H9 (cell line): ENCODE measurements around the gene MAEA. TPM values are rescaled to one million over a fixed set of nuclear protein-coding genes. Genes with fewer than 3 reads are reported as not detected.

Experiments
- DNase-seq: peaks from one replicate; pipeline ENCODE4 v3.0.0-alpha.2; 2017
- H2AFZ ChIP-seq: one replicate; pipeline ENCODE4 v1.6.1; 2013; ENCODE audit warnings: mild to moderate bottlenecking, low read length, control low read depth, moderate library complexity
- H2AK5ac ChIP-seq: 2 replicates; pipeline ENCODE4 v1.6.1; 2013; ENCODE audit warnings: low read length, control low read depth, mixed read lengths; ENCODE audit not compliant: insufficient read length
- H2BK120ac ChIP-seq: one replicate; pipeline ENCODE4 v1.6.1; 2013; ENCODE audit warnings: low read depth, mild to moderate bottlenecking, low read length, control low read depth, inconsistent platforms; ENCODE audit not compliant: poor library complexity, severe bottlenecking
- H2BK12ac ChIP-seq: 2 replicates; pipeline ENCODE4 v1.6.1; 2013; ENCODE audit warnings: low read length, control low read depth, mixed read lengths, low read depth; ENCODE audit not compliant: insufficient read length
- H2BK15ac ChIP-seq: 2 replicates; pipeline ENCODE4 v1.6.1; 2013; ENCODE audit warnings: low read depth, low read length, control low read depth
- H2BK20ac ChIP-seq: one replicate; pipeline ENCODE4 v1.6.1; 2013; ENCODE audit warnings: low read depth, mild to moderate bottlenecking, low read length, control low read depth, inconsistent platforms; ENCODE audit not compliant: poor library complexity, severe bottlenecking
- H2BK5ac ChIP-seq: 2 replicates; pipeline ENCODE4 v1.6.1; 2013; ENCODE audit warnings: low read length, control low read depth, mixed read lengths; ENCODE audit not compliant: insufficient read length
- H3K14ac ChIP-seq: 2 replicates; pipeline ENCODE4 v1.6.1; 2013; ENCODE audit warnings: low read length, control low read depth; ENCODE audit not compliant: insufficient read depth
- H3K18ac ChIP-seq: 2 replicates; pipeline ENCODE4 v1.6.1; 2013; ENCODE audit warnings: low read depth, mild to moderate bottlenecking, mixed read lengths, low read length, control low read depth; ENCODE audit not compliant: insufficient read length
- H3K23ac ChIP-seq: 2 replicates; pipeline ENCODE4 v1.6.1; 2013; ENCODE audit warnings: low read length, control low read depth, mixed read lengths, low read depth; ENCODE audit not compliant: insufficient read length
- H3K23me2 ChIP-seq: 2 replicates; pipeline ENCODE4 v1.6.1; 2013; ENCODE audit warnings: low read depth, mild to moderate bottlenecking, mixed read lengths, low read length, control low read depth; ENCODE audit not compliant: insufficient read length, poor library complexity, severe bottlenecking
- H3K27ac ChIP-seq: 2 replicates; pipeline ENCODE4 v1.5.1; 2013; ENCODE audit warnings: low read length, control low read depth, mixed read lengths, low read depth; ENCODE audit not compliant: insufficient read length
- H3K27me3 ChIP-seq: 2 replicates; pipeline ENCODE4 v1.6.1; 2013; ENCODE audit warnings: low read length, control low read depth, inconsistent platforms; ENCODE audit not compliant: insufficient read depth
- H3K4ac ChIP-seq: 2 replicates; pipeline ENCODE4 v1.6.1; 2013; ENCODE audit warnings: low read depth, mild to moderate bottlenecking, control low read depth, inconsistent platforms, low read length, moderate library complexity
- H3K4me1 ChIP-seq: 2 replicates; pipeline ENCODE4 v1.6.1; 2013; ENCODE audit warnings: low read length, control low read depth, inconsistent platforms; ENCODE audit not compliant: insufficient read depth
- H3K4me2 ChIP-seq: 2 replicates; pipeline ENCODE4 v1.6.1; 2013; ENCODE audit warnings: low read length, control low read depth, mixed read lengths; ENCODE audit not compliant: insufficient read length, insufficient read depth
- H3K56ac ChIP-seq: 2 replicates; pipeline ENCODE4 v1.6.1; 2013; ENCODE audit warnings: low read depth, mild to moderate bottlenecking, mixed read lengths, low read length, control low read depth; ENCODE audit not compliant: insufficient read length
- H3K79me1 ChIP-seq: 2 replicates; pipeline ENCODE4 v1.6.1; 2013; ENCODE audit warnings: low read depth, mild to moderate bottlenecking, moderate library complexity, low read length, control low read depth, inconsistent platforms; ENCODE audit not compliant: insufficient read depth, poor library complexity, severe bottlenecking
- H3K79me2 ChIP-seq: 2 replicates; pipeline ENCODE4 v1.6.1; 2013; ENCODE audit warnings: low read length, control low read depth, inconsistent platforms; ENCODE audit not compliant: insufficient read depth
- H3K9ac ChIP-seq: 2 replicates; pipeline ENCODE4 v1.6.1; 2013; ENCODE audit warnings: low read length, control low read depth, mixed read lengths; ENCODE audit not compliant: insufficient read length; ENCODE audit errors: extremely low read depth
- H3K9me3 ChIP-seq: one replicate; pipeline ENCODE4 v1.6.1; 2013; ENCODE audit warnings: low read depth, low read length, inconsistent platforms; ENCODE audit not compliant: control insufficient read depth
- H3T11ph ChIP-seq: one replicate; pipeline ENCODE4 v1.6.1; 2013; ENCODE audit warnings: mild to moderate bottlenecking, low read length, control low read depth, inconsistent platforms
- H4K20me1 ChIP-seq: one replicate; pipeline ENCODE4 v1.6.1; 2013; ENCODE audit not compliant: control insufficient read depth, insufficient read length, insufficient read depth
- H4K5ac ChIP-seq: 2 replicates; pipeline ENCODE4 v1.6.1; 2013; ENCODE audit warnings: low read depth, mild to moderate bottlenecking, mixed read lengths, low read length, control low read depth; ENCODE audit not compliant: insufficient read length
- H4K8ac ChIP-seq: replicated peaks from 2 replicates; pipeline ENCODE4 v1.6.1; 2013; ENCODE audit warnings: low read length, control low read depth, mixed read lengths, low read depth; ENCODE audit not compliant: insufficient read length
- H4K91ac ChIP-seq: 2 replicates; pipeline ENCODE4 v1.6.1; 2013; ENCODE audit warnings: low read depth, mild to moderate bottlenecking, moderate library complexity, mixed read lengths, low read length, control low read depth; ENCODE audit not compliant: insufficient read length
- H3K27ac Mint-ChIP-seq, 3 experiments: 2 replicates in 2 of 3; 3 replicates in 1 of 3; pipeline ENCODE4 v1.8.0; 2020 to 2021; ENCODE audit warnings: mixed read lengths in 3 of 3, mild to moderate bottlenecking in 1 of 3, moderate library complexity in 1 of 3
- H3K27me3 Mint-ChIP-seq: 2 replicates; pipeline ENCODE4 v1.8.0; 2021; ENCODE audit warnings: low read depth, mild to moderate bottlenecking, moderate library complexity, mixed read lengths
- H3K36me3 Mint-ChIP-seq, 3 experiments: 2 replicates in 2 of 3; 3 replicates in 1 of 3; pipeline ENCODE4 v1.8.0; 2020 to 2021; ENCODE audit warnings: low read depth in 3 of 3, mixed read lengths in 3 of 3; ENCODE audit not compliant: insufficient read depth in 1 of 3
- H3K4me1 Mint-ChIP-seq, 2 experiments: 2 replicates each; pipeline ENCODE4 v1.8.0; 2020; ENCODE audit warnings: mixed read lengths in 2 of 2
- H3K4me3 Mint-ChIP-seq, 2 experiments: 2 replicates in 1 of 2; 3 replicates in 1 of 2; pipeline ENCODE4 v1.8.0; 2020 to 2021; ENCODE audit warnings: mild to moderate bottlenecking in 2 of 2, mixed read lengths in 2 of 2, moderate library complexity in 1 of 2
- H3K9me3 Mint-ChIP-seq, 2 experiments: 2 replicates in 1 of 2; 3 replicates in 1 of 2; pipeline ENCODE4 v1.8.0; 2020; ENCODE audit warnings: mild to moderate bottlenecking in 2 of 2, mixed read lengths in 2 of 2, moderate library complexity in 1 of 2
- CTCF ChIP-seq: fragments of 200-600 bp; sonication (generic); conservative IDR thresholded peaks from 3 replicates; pipeline ENCODE4 v1.8.0; 2021; ENCODE audit warnings: antibody characterized with exemption, mild to moderate bottlenecking
- WGBS: extraction: QIAGEN DNeasy Blood & Tissue Kit; methylation state at CpG from one replicate; pipeline ENCODE4 v1.1.7; 2013; ENCODE audit warnings: missing lambda C conversion rate, low lambda C conversion rate, mixed read lengths; ENCODE audit not compliant: insufficient read length; ENCODE audit errors: extremely low coverage; 5-methylcytosine and 5-hydroxymethylcytosine counted together
- total RNA-seq: library from RNA; stranded (reverse); gene quantifications from 2 replicates; pipeline ENCODE4 v1.2.1, GENCODE V29; 2021

The MAEA gene
- total RNA-seq, 1 experiment from 2014 or later, result 85.6 TPM

- H2AK5ac ChIP-seq, result no peak overlapping the region
- no peak overlapping the region for H3K56ac ChIP-seq
- peaks cover 33% of the 10 kb centered on the region; the same call in 1 of the 2 replicates for H3K79me2 ChIP-seq
- no peak overlapping the region for H4K91ac ChIP-seq
- no peak overlapping the region for H3K4ac ChIP-seq
- no peak for TF ChIP-seq CTCF
- Mint-ChIP-seq H3K4me1 (peaks cover 10 to 13% of the 10 kb centered on the region in 2 experiments), H3K36me3 (peaks cover 4 to 39% (median 26%) of the 10 kb centered on the region in 3 experiments), H3K27ac (no peak overlapping the region), H3K27me3 (no peaks in the 10 kb centered on the region), H3K9me3 (no peaks in the 10 kb centered on the region), H3K4me3 (no peak overlapping the region)
- no peaks in the 10 kb centered on the region for H4K20me1 ChIP-seq
- H2BK15ac ChIP-seq, result no peak overlapping the region
- no peaks in the 10 kb centered on the region for H3K23me2 ChIP-seq
- H2BK120ac ChIP-seq, result no peak overlapping the region
- no peak overlapping the region for H3T11ph ChIP-seq
- H3K14ac ChIP-seq, result no peak overlapping the region
- no peak for DNase-seq
- no peak overlapping the region for H3K4me2 ChIP-seq
- H2BK5ac ChIP-seq, result no peak overlapping the region
- no peak overlapping the region for H4K8ac ChIP-seq
- no CpG with 5 or more reads among the region's 4 CpGs for WGBS
- no peaks in the 10 kb centered on the region for H3K4me1 ChIP-seq
- no peak overlapping the region for H2BK12ac ChIP-seq
- no peak overlapping the region for H2AFZ ChIP-seq
- H3K9me3 ChIP-seq, result no peaks in the 10 kb centered on the region
- H3K23ac ChIP-seq, result no peak overlapping the region
- no peak overlapping the region for H2BK20ac ChIP-seq
- H3K18ac ChIP-seq, result no peak overlapping the region
- H3K27me3 ChIP-seq, result no peaks in the 10 kb centered on the region
- H3K9ac ChIP-seq, result no peak overlapping the region
- no peak overlapping the region for H4K5ac ChIP-seq
- H3K79me1 ChIP-seq, result peaks cover 9% of the 10 kb centered on the region
- no peak overlapping the region for H3K27ac ChIP-seq
Observed at GRCh38 chr4:1302159-1302558, 12.5 kb downstream of the MAEA start.
